KMS-11 (cell line): ENCODE data around the gene EML1.

Source experiments
- H2AFZ ChIP-seq: fragments of 200-600 bp; sonication (generic); 2 replicates; pipeline ENCODE4 v1.6.1; 2016; ENCODE audit warnings: antibody characterized with exemption, mixed run types, low read depth
- H3K27ac ChIP-seq: fragments of 200-600 bp; sonication (generic); 2 replicates; pipeline ENCODE4 v1.6.1; 2016; ENCODE audit warnings: mild to moderate bottlenecking, mixed run types
- H3K27me3 ChIP-seq: fragments of 200-600 bp; sonication (generic); 2 replicates; pipeline ENCODE4 v1.6.1; 2017; ENCODE audit warnings: mild to moderate bottlenecking, low read depth, mixed run types, moderate library complexity; ENCODE audit not compliant: insufficient read depth
- H3K36me3 ChIP-seq: fragments of 200-600 bp; sonication (generic); 2 replicates; pipeline ENCODE4 v1.6.1; 2017; ENCODE audit warnings: mild to moderate bottlenecking, mixed run types; ENCODE audit not compliant: insufficient read depth
- H3K4me1 ChIP-seq: fragments of 200-600 bp; sonication (generic); 2 replicates; pipeline ENCODE4 v1.6.1; 2016; ENCODE audit warnings: mild to moderate bottlenecking, low read depth, mixed run types; ENCODE audit not compliant: poor library complexity, severe bottlenecking
- H3K4me2 ChIP-seq: fragments of 200-600 bp; sonication (generic); 2 replicates; pipeline ENCODE4 v1.7.0; 2016; ENCODE audit warnings: mild to moderate bottlenecking, mixed run types
- H3K4me3 ChIP-seq: fragments of 200-600 bp; sonication (generic); IDR thresholded peaks from 2 replicates; pipeline ENCODE4 v1.6.1; 2017; ENCODE audit warnings: low read depth, low read length, mixed read lengths; ENCODE audit not compliant: insufficient read depth
- H3K79me2 ChIP-seq: fragments of 200-600 bp; sonication (generic); 2 replicates; pipeline ENCODE4 v1.6.1; 2016; ENCODE audit warnings: low read depth, mixed run types; ENCODE audit not compliant: insufficient read depth
- H3K9ac ChIP-seq: fragments of 200-600 bp; sonication (generic); 2 replicates; pipeline ENCODE4 v1.6.1; 2016; ENCODE audit warnings: mild to moderate bottlenecking, mixed run types
- H4K20me1 ChIP-seq: fragments of 200-600 bp; sonication (generic); 2 replicates; pipeline ENCODE4 v1.6.1; 2016; ENCODE audit warnings: mild to moderate bottlenecking, mixed run types; ENCODE audit not compliant: insufficient read depth
- CTCF ChIP-seq: fragments of 200-600 bp; sonication (generic); conservative IDR thresholded peaks from 2 replicates; pipeline ENCODE4 v1.6.1; 2017; ENCODE audit warnings: low read depth, mild to moderate bottlenecking, antibody characterized with exemption, low read length, moderate library complexity, mixed read lengths

Gene EML1

GRCh38 chr14:99809859-99810558 is 16.8 kb downstream of the EML1 start:
- no peaks in the 10 kb centered on the region for H4K20me1 ChIP-seq
- no peaks in the 10 kb centered on the region for H3K79me2 ChIP-seq
- H3K4me1 ChIP-seq = no peaks in the 10 kb centered on the region
- no peak overlapping the region for H3K9ac ChIP-seq
- H2AFZ ChIP-seq = no peak overlapping the region
- no peak overlapping the region for H3K4me2 ChIP-seq
- no peaks in the 10 kb centered on the region for H3K27me3 ChIP-seq
- no peak overlapping the region for H3K27ac ChIP-seq
- no peak for TF ChIP-seq CTCF
- H3K4me3 ChIP-seq = no peak overlapping the region
- H3K36me3 ChIP-seq = no peaks in the 10 kb centered on the region

- Histone ChIP-seq H3K4me3 (no peak overlapping the region), H3K79me2 (no peaks in the 10 kb centered on the region), H3K27ac (no peak overlapping the region), H3K9ac (no peak overlapping the region), H3K36me3 (no peaks in the 10 kb centered on the region), H2AFZ (no peak overlapping the region), H3K4me2 (no peak overlapping the region), H4K20me1 (no peaks in the 10 kb centered on the region), H3K4me1 (no peaks in the 10 kb centered on the region), H3K27me3 (no peaks in the 10 kb centered on the region)
- TF ChIP-seq CTCF = no peak
These were observed 17.3 kb downstream of the EML1 start for GRCh38 chr14:99810559-99810874.

GRCh38 chr14:99812096-99812750 is 19.0 kb downstream of the EML1 start:
- H4K20me1 ChIP-seq = no peaks in the 10 kb centered on the region
- H3K36me3 ChIP-seq = no peaks in the 10 kb centered on the region
- H3K9ac ChIP-seq = no peak overlapping the region
- H3K4me1 ChIP-seq = no peaks in the 10 kb centered on the region
- H2AFZ ChIP-seq = no peak overlapping the region
- H3K79me2 ChIP-seq = no peaks in the 10 kb centered on the region
- no peaks in the 10 kb centered on the region for H3K27me3 ChIP-seq
- no peak overlapping the region for H3K4me2 ChIP-seq
- no peak overlapping the region for H3K4me3 ChIP-seq
- H3K27ac ChIP-seq = no peak overlapping the region
- TF ChIP-seq CTCF = no peak

GRCh38 chr14:99812892-99813291 is 19.7 kb downstream of the EML1 start:
- Histone ChIP-seq H2AFZ (no peak overlapping the region), H3K27me3 (no peaks in the 10 kb centered on the region), H4K20me1 (no peaks in the 10 kb centered on the region), H3K9ac (no peak overlapping the region), H3K4me1 (no peaks in the 10 kb centered on the region), H3K79me2 (no peaks in the 10 kb centered on the region), H3K4me2 (no peak overlapping the region), H3K27ac (no peak overlapping the region), H3K4me3 (no peak overlapping the region), H3K36me3 (no peaks in the 10 kb centered on the region)
- TF ChIP-seq CTCF = no peak
